Measurements from ENCODE around the gene CISD3.

- TF ChIP-seq CTCF (conservative IDR thresholded peaks at IDR 0.05; ENCODE audit: low read depth, low read length) (no peak), EZH2phosphoT487 (IDR thresholded peaks at IDR 0.05; ENCODE audit: borderline replicate concordance, low read length) (no peak), EZH2 (IDR thresholded peaks at IDR 0.05; ENCODE audit: low read length, unreplicated experiment) (no peak)
Measured at GRCh38 chr17:38741461-38741860, 11.3 kb downstream of the CISD3 start.

All from PC-3 (cell line).